Upper lobe of left lung (tissue), 4 donors: ENCODE measurements around the gene CBY3.

Experiments used
- POLR2A ChIP-seq, 4 donors: fragments of 450-650 bp; IDR thresholded peaks; one replicate each; pipeline ENCODE4 v1.5.1; 2016 to 2017; ENCODE audit warnings: antibody characterized with exemption in 4 of 4, mild to moderate bottlenecking in 2 of 4
- POLR2AphosphoS5 ChIP-seq, 2 donors: sonication (generic); formaldehyde crosslinking; IDR thresholded peaks; one replicate each; pipeline ENCODE4 v1.5.1; 2017; ENCODE audit warnings: antibody characterized with exemption in 2 of 2
- TF ChIP-seq, protein P1 (sequence below), 6 experiments: fragments of 450-650 bp in 4 of 6; fragments of 200-600 bp in 2 of 6; sonication (generic) in 2 of 6; IDR thresholded peaks; one replicate each; pipeline ENCODE4 v1.5.1; 2016 to 2019; ENCODE audit warnings: antibody characterized with exemption in 6 of 6

GRCh38 chr5:179724163-179724562 is 43.3 kb upstream of the CBY3 start:
- TF ChIP-seq, protein P1, sequence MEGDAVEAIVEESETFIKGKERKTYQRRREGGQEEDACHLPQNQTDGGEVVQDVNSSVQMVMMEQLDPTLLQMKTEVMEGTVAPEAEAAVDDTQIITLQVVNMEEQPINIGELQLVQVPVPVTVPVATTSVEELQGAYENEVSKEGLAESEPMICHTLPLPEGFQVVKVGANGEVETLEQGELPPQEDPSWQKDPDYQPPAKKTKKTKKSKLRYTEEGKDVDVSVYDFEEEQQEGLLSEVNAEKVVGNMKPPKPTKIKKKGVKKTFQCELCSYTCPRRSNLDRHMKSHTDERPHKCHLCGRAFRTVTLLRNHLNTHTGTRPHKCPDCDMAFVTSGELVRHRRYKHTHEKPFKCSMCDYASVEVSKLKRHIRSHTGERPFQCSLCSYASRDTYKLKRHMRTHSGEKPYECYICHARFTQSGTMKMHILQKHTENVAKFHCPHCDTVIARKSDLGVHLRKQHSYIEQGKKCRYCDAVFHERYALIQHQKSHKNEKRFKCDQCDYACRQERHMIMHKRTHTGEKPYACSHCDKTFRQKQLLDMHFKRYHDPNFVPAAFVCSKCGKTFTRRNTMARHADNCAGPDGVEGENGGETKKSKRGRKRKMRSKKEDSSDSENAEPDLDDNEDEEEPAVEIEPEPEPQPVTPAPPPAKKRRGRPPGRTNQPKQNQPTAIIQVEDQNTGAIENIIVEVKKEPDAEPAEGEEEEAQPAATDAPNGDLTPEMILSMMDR (IDR thresholded peaks at IDR 0.05): no peak
- TF ChIP-seq POLR2AphosphoS5 (IDR thresholded peaks at IDR 0.05) (no peak), POLR2A (IDR thresholded peaks at IDR 0.05) (no peak)
